DOHH2 (cell line): Measurements from ENCODE around the gene COL20A1.

Source experiments
- H3F3A ChIP-seq: fragments of 200-600 bp; sonication (generic), shearing (Covaris generic); 2 replicates; pipeline ENCODE4 v1.6.0; 2016; ENCODE audit warnings: antibody characterized with exemption, mild to moderate bottlenecking; ENCODE audit not compliant: control insufficient read depth, insufficient read depth
- H3K27ac ChIP-seq: fragments of 200-600 bp; sonication (generic); 2 replicates; pipeline ENCODE4 v1.5.1; 2014; ENCODE audit warnings: low read depth, mild to moderate bottlenecking, low read length, moderate library complexity
- H3K27me3 ChIP-seq: fragments of 200-600 bp; sonication (generic); 2 replicates; pipeline ENCODE4 v1.6.1; 2014; ENCODE audit warnings: mild to moderate bottlenecking, low read length, mixed read lengths; ENCODE audit not compliant: control insufficient read depth
- H3K36me3 ChIP-seq: fragments of 200-600 bp; sonication (generic); 2 replicates; pipeline ENCODE4 v1.6.1; 2014; ENCODE audit warnings: mild to moderate bottlenecking, low read length, moderate library complexity, mixed read lengths; ENCODE audit not compliant: control insufficient read depth
- H3K4me1 ChIP-seq: fragments of 200-600 bp; sonication (generic); 2 replicates; pipeline ENCODE4 v1.6.1; 2014; ENCODE audit warnings: mild to moderate bottlenecking, low read length, mixed read lengths; ENCODE audit not compliant: control insufficient read depth
- H3K4me2 ChIP-seq: fragments of 200-600 bp; sonication (generic); 2 replicates; pipeline ENCODE4 v1.6.0; 2014; ENCODE audit warnings: mild to moderate bottlenecking, low read length, moderate library complexity
- H3K4me3 ChIP-seq: fragments of 200-600 bp; sonication (generic); 2 replicates; pipeline ENCODE4 v1.5.1; 2014; ENCODE audit warnings: mild to moderate bottlenecking, low read length, mixed read lengths
- H3K79me2 ChIP-seq: fragments of 200-600 bp; sonication (generic); 2 replicates; pipeline ENCODE4 v1.6.1; 2014; ENCODE audit warnings: mild to moderate bottlenecking, low read length, mixed read lengths; ENCODE audit not compliant: control insufficient read depth
- H3K9me2 ChIP-seq: fragments of 200-600 bp; sonication (generic); replicated peaks from 2 replicates; pipeline ENCODE4 v1.6.1; 2014; ENCODE audit warnings: mild to moderate bottlenecking, low read length, mixed read lengths; ENCODE audit not compliant: control insufficient read depth
- H3K9me3 ChIP-seq: fragments of 200-600 bp; sonication (generic); 2 replicates; pipeline ENCODE4 v1.6.1; 2014; ENCODE audit warnings: antibody characterized with exemption, low read length, mixed read lengths; ENCODE audit not compliant: control insufficient read depth, insufficient read depth
- H4K20me1 ChIP-seq: fragments of 200-600 bp; sonication (generic); 2 replicates; pipeline ENCODE4 v1.6.0; 2014; ENCODE audit warnings: low read depth, mild to moderate bottlenecking, antibody characterized with exemption, low read length, moderate library complexity; ENCODE audit not compliant: control insufficient read depth, insufficient read depth
- EZH2phosphoT487 ChIP-seq: fragments of 200-600 bp; sonication (generic); IDR thresholded peaks from 2 replicates; pipeline ENCODE4 v1.6.1; 2017; ENCODE audit warnings: borderline replicate concordance, mild to moderate bottlenecking, antibody characterized with exemption, low read length, moderate library complexity, mixed read lengths
- TF ChIP-seq, protein P1 (sequence below): fragments of 200-600 bp; sonication (generic); IDR thresholded peaks from one replicate; pipeline ENCODE4 v1.5.1; 2014; ENCODE audit warnings: antibody characterized with exemption, mild to moderate bottlenecking, low read depth, low read length; ENCODE audit not compliant: poor library complexity, severe bottlenecking

Gene COL20A1

DNA sequence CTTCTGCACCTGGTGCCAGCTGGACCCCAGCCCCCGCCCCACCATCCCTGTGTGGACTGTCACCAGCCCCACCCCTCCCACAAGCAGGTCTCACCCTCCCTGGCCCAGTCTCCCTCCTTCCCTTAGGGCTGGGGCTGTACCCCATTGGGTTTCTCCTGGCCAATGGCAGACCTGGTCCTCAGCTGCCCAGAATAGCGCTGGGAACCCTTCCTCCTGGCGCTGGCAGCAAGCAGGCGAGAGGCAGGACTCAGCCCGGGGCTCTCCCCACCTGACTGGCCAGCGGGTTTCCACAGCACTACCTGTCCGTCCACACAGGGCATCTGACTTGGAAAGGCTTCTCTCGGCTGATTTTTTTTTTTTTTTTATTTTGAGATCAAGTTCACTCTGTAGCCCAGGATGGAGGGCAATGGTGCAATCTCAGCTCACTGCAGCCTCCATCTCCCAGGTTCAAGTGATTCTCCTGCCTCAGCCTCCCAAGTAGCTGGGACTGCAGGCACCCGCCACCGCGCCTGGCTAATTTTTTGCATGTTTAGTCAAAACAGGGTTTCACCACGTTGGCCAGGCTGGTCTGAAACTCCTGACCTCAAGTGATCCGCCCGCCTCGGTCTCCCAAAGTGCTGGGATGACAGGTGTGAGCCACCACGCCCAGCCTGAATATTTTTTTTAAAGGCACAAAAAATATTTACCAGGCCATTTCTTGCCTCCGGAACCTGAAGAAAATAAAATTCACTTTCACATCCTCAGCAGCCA is 89.7 kb downstream of the COL20A1 start:
- H3K36me3 ChIP-seq: no peaks in the 10 kb centered on the region
- no peaks in the 10 kb centered on the region for H3K9me2 ChIP-seq
- no peak for TF ChIP-seq EZH2phosphoT487
- TF ChIP-seq, protein P1, sequence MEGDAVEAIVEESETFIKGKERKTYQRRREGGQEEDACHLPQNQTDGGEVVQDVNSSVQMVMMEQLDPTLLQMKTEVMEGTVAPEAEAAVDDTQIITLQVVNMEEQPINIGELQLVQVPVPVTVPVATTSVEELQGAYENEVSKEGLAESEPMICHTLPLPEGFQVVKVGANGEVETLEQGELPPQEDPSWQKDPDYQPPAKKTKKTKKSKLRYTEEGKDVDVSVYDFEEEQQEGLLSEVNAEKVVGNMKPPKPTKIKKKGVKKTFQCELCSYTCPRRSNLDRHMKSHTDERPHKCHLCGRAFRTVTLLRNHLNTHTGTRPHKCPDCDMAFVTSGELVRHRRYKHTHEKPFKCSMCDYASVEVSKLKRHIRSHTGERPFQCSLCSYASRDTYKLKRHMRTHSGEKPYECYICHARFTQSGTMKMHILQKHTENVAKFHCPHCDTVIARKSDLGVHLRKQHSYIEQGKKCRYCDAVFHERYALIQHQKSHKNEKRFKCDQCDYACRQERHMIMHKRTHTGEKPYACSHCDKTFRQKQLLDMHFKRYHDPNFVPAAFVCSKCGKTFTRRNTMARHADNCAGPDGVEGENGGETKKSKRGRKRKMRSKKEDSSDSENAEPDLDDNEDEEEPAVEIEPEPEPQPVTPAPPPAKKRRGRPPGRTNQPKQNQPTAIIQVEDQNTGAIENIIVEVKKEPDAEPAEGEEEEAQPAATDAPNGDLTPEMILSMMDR: no peak
- no peaks in the 10 kb centered on the region for H4K20me1 ChIP-seq
- no peaks in the 10 kb centered on the region for H3K79me2 ChIP-seq
- no peaks in the 10 kb centered on the region for H3F3A ChIP-seq
- H3K27ac ChIP-seq: no peak overlapping the region
- H3K27me3 ChIP-seq: no peaks in the 10 kb centered on the region
- no peak overlapping the region for H3K4me2 ChIP-seq
- H3K4me3 ChIP-seq: no peak overlapping the region
- H3K9me3 ChIP-seq: peaks cover 28% of the 10 kb centered on the region
- no peaks in the 10 kb centered on the region for H3K4me1 ChIP-seq

DNA sequence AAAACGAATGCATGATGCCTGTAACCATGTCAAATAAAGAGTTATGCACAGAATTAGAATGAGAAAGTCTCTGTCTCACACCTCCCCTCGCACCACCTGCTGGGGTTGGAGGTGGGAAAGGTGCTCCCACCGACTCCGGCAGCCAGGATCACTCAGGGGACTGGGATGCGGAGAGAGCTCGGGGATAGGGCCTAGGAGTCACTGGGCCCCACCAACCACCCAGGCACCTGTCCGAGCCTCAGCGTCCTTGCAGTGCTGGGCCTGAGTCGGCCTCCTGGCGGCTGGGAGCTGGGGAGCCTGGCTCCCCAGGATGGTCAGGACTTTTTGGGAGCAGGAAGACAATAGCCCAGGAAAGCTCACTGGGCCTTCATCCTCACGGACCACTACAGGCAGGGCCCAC is 90.6 kb downstream of the COL20A1 start:
- Histone ChIP-seq H3K27ac (no peak overlapping the region), H3K4me1 (no peaks in the 10 kb centered on the region), H3K9me3 (peaks cover 32% of the 10 kb centered on the region), H4K20me1 (no peaks in the 10 kb centered on the region), H3K36me3 (no peaks in the 10 kb centered on the region), H3K4me2 (no peak overlapping the region), H3K4me3 (no peak overlapping the region), H3K79me2 (no peaks in the 10 kb centered on the region), H3F3A (no peaks in the 10 kb centered on the region), H3K27me3 (no peaks in the 10 kb centered on the region), H3K9me2 (no peaks in the 10 kb centered on the region)
- no peak for TF ChIP-seq EZH2phosphoT487
- TF ChIP-seq, protein P1: no peak

DNA sequence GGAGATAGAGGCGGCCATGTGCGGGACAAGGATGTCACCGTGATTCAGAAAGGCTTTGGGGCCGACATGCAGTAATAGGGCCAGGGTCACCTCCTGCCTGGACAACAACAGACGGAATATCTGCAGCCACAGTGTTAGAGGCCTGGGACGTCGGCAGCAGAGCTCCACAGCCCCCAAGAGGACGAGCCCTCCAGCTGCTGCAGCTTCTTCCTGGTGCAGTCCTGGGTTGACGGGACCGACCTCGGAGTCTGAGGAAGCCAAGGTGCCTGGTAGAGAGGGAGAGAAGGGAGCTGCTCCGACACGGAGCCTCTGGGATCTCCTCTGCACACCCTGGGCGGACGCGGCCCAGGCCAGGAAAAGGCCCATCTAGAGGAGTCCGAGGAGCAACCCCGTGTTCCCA is 91.3 kb downstream of the COL20A1 start:
- Histone ChIP-seq H3K4me1 (no peaks in the 10 kb centered on the region), H3K27ac (no peak overlapping the region), H3K36me3 (no peaks in the 10 kb centered on the region), H3K79me2 (no peaks in the 10 kb centered on the region), H3F3A (no peaks in the 10 kb centered on the region), H3K9me3 (peaks cover 32% of the 10 kb centered on the region), H4K20me1 (no peaks in the 10 kb centered on the region), H3K4me2 (no peak overlapping the region), H3K27me3 (no peaks in the 10 kb centered on the region), H3K4me3 (no peak overlapping the region), H3K9me2 (no peaks in the 10 kb centered on the region)
- no peak for TF ChIP-seq EZH2phosphoT487
- TF ChIP-seq, protein P1: no peak
